HG03457 (cell line): ENCODE measurements around the gene HEXD.
"Not testable (repeated sequence)": the region's sequence is repeated elsewhere in the genome, so short reads cannot be mapped to it uniquely, and the experiment has no call there.

Experiments
- ATAC-seq: cut with Tn5 transposase; IDR thresholded peaks from one replicate; pipeline ENCODE4 v1.9.1; 2021; ENCODE audit warnings: moderate number of reproducible peaks; ENCODE audit not compliant: unreplicated experiment

The HEXD gene

DNA sequence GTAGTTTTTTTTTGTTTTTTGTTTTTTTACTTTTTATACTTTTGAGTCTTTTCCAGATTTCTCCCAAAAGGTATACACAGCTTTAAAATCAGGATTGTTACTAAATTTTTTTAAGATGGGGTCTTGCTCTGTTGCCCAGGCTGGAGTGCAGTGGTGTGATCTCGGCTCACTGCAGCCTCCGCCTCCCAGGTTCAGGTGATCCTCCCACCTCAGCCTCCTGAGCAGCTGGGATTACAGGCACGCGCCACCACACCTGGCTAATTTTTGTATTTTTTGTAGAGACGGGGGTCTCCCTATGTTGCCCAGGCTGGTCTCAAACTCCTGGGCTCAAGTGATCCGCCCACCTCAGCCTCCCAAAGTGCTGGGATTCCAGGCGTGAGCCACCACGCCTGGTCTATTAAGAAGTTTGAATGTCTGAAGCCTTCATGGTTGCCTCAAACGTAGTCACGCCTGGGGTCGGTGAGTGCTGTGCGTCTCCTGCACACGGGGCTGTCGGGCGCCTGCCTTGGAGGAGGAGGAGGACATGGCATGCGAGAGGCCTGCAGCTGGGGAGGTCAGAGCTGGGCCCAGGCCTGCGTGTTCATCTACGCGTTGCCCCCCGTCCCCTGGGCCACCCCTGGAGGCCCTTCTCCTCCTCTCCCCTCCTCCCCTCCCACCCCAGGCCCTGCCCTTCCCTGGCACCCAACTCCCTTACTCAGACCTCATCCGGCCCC is 35.8 kb upstream of the HEXD start:
- ATAC-seq, result not testable (repeated sequence)

- ATAC-seq, result no peak
These were observed 35.3 kb upstream of the HEXD start for GRCh38 chr17:82382933-82383255.

DNA sequence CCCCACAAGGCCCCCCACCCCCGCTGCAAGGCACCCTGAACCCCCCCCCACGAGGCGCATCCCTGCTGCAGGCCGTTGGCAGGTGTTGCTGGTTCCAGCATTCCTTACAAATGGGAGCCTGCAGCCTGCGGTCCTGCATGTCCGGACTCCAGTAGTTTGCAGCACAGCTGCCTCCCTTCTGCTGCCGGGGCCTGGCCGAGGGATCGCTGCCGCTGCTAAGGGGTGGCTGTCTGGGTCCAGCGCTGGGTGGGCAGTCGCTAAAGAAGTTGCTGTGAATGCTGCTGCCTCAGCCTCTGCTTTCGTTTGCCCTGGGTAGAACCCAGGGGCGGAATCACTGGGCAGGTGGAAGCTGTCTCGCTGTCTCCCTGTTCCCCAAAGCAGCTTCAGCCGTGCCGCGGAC is 34.7 kb upstream of the HEXD start:
- no peak for ATAC-seq

GRCh38 chr17:82384051-82384729 is 34.0 kb upstream of the HEXD start:
- no peak for ATAC-seq

- no peak for ATAC-seq
These were observed 33.2 kb upstream of the HEXD start for GRCh38 chr17:82384730-82385481.

GRCh38 chr17:82385559-82386254 is 32.4 kb upstream of the HEXD start:
- ATAC-seq, result no peak

- ATAC-seq, result no peak
These were observed 31.8 kb upstream of the HEXD start for GRCh38 chr17:82386255-82386831.

DNA sequence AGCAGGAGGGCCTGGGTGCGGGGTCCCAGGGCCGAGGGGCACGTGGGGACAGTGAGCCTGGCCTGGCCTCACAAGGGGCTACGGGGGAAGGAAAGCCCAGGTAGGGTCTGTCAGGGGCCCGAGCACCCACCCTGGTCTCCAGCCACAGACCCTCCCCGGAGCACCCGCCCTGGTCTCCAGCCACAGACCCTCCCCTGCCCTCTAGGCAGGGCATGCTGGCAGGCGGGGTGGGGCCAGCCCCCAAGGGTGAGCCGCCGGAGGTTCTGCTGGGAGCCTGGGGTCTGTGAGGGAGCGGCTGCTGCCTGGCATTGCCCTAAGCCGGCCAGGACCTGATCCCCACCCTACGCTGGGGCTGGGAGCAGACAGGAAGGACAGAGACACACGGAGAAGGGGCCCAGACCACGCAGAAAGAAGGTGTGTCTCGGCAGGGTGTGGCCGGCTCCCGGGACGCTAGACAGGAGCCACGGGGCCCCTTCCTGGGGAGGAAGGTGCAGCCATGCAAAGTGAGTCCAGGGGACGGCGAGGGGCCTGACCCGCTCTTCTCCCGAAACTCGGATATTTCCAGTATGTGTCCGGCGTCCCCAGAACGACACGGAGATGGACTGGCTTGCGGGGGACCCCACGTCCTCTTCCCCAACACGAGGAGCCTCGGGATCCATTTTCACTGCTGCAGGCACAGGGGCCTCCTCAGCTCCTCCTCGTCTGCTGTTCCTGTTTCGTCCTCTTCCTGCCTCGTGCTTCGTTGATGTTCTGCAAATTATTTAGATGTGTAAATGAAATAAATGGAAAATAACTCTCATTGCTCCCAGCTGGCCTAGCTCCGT is 31.1 kb upstream of the HEXD start:
- ATAC-seq, result no peak

DNA sequence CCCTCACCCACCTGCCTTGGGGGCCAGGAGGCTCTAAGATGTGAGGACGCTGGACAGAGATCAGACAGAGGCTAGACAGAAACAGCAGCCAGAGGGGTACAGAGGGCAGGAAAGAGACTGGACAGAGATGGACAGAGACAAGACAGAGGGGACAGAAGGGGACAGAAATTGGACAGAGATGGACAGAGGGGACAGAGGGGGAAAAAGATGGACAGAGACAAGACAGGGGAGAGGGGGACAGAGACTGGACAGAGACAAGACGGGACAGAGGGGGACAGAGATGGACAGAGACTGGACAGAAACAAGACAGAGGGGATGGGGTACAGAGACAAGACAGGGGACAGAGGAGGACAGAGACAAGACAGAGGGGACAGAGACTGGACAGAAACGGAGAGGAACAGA is 30.4 kb upstream of the HEXD start:
- ATAC-seq, result no peak

DNA sequence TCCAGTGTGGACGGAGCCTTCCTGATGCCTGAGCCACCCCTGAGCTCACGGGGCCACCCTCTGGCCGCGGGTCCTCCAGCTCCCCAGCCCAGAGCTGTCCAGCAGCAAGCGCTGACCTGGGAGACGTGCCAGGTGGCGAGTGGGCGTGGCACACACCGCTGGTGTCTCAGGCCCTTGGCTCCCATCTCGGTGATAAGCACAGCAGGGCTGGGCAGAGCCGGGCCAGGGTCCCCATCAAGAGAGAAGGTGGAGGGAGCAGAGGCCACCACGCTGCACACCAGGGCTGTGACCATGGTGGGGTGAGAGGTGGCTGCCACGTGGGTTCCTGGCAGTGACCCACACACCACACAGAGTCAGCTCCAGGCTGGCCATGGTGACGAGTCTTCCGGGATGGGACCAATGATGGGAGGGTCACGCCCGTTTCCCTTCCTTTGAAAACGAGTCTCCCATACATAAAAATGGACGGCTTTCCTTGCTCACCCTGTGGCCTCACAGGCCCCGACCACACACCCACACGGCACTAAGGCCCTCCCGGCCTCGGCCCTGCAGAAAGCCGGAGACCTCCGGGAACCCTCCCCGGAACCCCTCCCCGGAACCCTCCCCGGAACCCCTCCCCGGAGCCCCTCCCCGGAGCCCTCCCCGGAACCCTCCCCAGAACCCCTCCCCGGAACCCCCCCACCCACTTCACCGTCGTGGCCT is 29.8 kb upstream of the HEXD start:
- no peak for ATAC-seq

DNA sequence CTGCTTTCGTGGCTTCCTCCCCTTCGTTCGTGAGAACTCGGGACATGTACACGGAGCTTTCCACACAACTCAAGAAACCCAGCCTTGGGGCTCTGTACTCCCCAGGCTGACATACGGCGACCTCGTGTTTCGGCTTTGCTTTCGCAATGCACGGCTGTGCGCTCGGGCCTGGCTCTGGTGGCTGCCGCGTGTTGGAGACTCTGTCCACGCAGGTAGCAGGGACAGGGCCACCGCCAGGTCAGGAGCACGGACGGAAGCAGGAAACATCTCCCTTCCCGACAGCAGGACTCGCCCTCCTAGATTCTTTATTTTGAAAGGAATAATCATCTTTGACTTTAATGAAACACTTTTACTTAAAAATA is 29.2 kb upstream of the HEXD start:
- no peak for ATAC-seq

- ATAC-seq, result no peak
These were observed 28.8 kb upstream of the HEXD start for GRCh38 chr17:82389379-82389778.

DNA sequence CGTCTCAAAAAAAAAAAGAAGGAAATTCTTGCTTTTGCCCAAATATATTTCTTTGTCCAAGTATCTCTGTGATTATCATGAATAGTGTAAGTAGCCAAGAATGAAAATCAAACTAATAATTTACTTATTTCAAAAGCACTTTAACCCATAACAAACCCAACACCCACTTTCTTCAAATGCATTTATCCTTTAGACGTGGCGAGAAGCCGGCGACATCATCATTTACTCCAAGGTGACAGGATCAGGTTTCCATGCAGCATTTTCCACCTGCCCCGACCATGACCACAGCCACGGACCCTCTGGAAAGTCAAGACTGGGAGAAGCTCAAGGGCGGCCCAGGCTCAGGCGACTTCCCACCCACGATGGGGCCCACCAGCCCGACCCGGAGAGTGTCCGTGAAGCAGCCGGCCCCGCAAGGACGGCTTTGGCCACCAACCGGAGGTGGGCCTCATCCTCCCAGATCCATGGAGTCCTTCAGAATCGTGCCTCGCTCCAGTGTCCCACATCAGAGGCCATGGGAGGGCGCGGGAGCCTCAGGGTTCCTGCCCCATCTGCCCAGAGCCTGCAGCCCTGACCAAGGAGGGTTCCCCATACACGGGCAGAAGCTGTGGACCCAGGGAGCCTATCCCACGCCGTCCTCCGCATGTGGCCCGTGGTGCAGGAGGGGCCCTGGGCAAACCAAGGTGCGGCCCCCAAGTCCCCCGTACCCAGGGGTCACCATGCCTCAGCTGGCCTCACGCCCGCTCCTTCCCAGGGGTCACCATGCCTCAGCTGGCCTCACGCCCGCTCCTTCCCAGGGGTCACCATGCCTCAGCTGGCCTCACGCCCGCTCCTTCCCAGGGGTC is 27.9 kb upstream of the HEXD start:
- ATAC-seq, result no peak

- no peak for ATAC-seq
These were observed 27.2 kb upstream of the HEXD start for GRCh38 chr17:82390860-82391435.

- no peak for ATAC-seq
These were observed 26.6 kb upstream of the HEXD start for GRCh38 chr17:82391496-82392066.

GRCh38 chr17:82392209-82392920 is 25.8 kb upstream of the HEXD start:
- ATAC-seq, result no peak

DNA sequence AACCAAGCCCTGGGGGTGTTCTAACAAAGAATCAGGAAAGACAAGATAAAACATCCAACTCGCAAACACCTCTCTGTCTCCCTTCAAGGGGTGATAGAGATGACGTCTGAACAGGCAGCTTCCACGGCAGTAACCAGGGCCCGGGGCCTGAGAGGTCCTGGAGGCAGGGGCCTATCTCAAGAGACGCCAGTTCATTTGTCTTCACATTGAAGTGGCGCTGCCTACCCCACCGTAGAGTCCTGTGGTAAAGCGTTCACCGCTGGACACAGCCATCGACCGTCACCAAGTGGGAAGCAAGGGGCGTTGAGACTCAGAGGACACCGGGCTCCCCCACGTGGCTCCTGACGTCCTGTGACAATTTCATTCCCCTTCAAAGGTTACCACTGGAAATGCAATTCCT is 25.2 kb upstream of the HEXD start:
- no peak for ATAC-seq

DNA sequence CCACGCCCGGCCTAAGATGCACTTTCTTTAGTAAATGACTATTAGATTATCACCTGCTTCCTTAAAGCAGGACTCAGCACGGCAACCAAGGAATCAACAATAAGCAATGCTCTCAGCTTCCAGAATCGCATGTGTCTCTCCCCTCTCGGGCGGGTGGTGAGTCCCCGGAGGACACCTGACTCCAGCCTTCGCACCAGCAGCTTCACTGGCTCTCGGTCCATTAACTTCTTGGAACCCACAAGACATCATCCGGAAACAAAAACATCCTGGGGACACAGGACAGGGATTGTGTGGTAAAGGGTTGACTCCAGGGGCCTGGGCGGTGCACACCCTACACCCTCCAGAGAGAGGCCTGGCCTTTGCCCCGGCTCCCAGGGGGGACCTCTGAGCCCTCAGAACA is 23.9 kb upstream of the HEXD start:
- ATAC-seq, result no peak
